DMS153 (cell line): Measurements from ENCODE around the gene STAT2.

Experiments used
- DNase-seq: peaks from one replicate; lab custom pipeline; 2025; lab: John Stamatoyannopoulos, UW

The STAT2 gene

GRCh38 chr12:56293795-56294194, 66.1 kb downstream of the STAT2 start:
- no peak for DNase-seq
